Muscle of back (tissue), 13 donors: ENCODE data around the gene HOMER1. TPM values are rescaled to one million over a fixed set of nuclear protein-coding genes. Genes with fewer than 3 reads are reported as not detected.
A peak's percentile ranks its signal among the peaks of the same experiment; 100 is the strongest.

Experiments
- DNase-seq, 3 donors: peaks; one replicate each; pipeline versions ENCODE4 v3.0.0 to v3.0.0-alpha.2; 2013
- long read RNA-seq, 9 donors: transcript quantifications; one replicate each; lab custom pipeline, GENCODE V29; 2026
- polyA plus RNA-seq, 10 donors: library from polyadenylated mRNA; unstranded; fragments of 120-200 nt; gene quantifications; one replicate each; pipeline ENCODE4 v1.2.1, GENCODE V29; 2013; ENCODE audit not compliant: insufficient read length in 10 of 10

Gene HOMER1
- polyA plus RNA-seq = 10 to 100 TPM; 20.2 to 43.1 (median 26.6) TPM
- long read RNA-seq, donor 1, full-length matches to known transcripts = 8 of 20 reads
- long read RNA-seq, donor 1, partial matches to known transcripts = 12 of 20 reads
- long read RNA-seq, donor 1, other reads (novel, unspliced or antisense) = 0 of 20 reads
- long read RNA-seq, donor 2, full-length matches to known transcripts = 3 of 3 reads
- long read RNA-seq, donor 2, partial matches to known transcripts = 0 of 3 reads
- long read RNA-seq, donor 2, other reads (novel, unspliced or antisense) = 0 of 3 reads
- long read RNA-seq, donor 3 = 0 reads
- long read RNA-seq, donor 4, full-length matches to known transcripts = 4 of 17 reads
- long read RNA-seq, donor 4, partial matches to known transcripts = 13 of 17 reads
- long read RNA-seq, donor 4, other reads (novel, unspliced or antisense) = 0 of 17 reads
- long read RNA-seq, donor 5, full-length matches to known transcripts = 2 of 2 reads
- long read RNA-seq, donor 5, partial matches to known transcripts = 0 of 2 reads
- long read RNA-seq, donor 5, other reads (novel, unspliced or antisense) = 0 of 2 reads
- long read RNA-seq, donor 6, full-length matches to known transcripts = 4 of 16 reads
- long read RNA-seq, donor 6, partial matches to known transcripts = 12 of 16 reads
- long read RNA-seq, donor 6, other reads (novel, unspliced or antisense) = 0 of 16 reads
- long read RNA-seq, donor 7, full-length matches to known transcripts = 4 of 14 reads
- long read RNA-seq, donor 7, partial matches to known transcripts = 10 of 14 reads
- long read RNA-seq, donor 7, other reads (novel, unspliced or antisense) = 0 of 14 reads
- long read RNA-seq, donor 8, full-length matches to known transcripts = 2 of 9 reads
- long read RNA-seq, donor 8, partial matches to known transcripts = 7 of 9 reads
- long read RNA-seq, donor 8, other reads (novel, unspliced or antisense) = 0 of 9 reads
- long read RNA-seq, donor 9 = 0 reads

DNA sequence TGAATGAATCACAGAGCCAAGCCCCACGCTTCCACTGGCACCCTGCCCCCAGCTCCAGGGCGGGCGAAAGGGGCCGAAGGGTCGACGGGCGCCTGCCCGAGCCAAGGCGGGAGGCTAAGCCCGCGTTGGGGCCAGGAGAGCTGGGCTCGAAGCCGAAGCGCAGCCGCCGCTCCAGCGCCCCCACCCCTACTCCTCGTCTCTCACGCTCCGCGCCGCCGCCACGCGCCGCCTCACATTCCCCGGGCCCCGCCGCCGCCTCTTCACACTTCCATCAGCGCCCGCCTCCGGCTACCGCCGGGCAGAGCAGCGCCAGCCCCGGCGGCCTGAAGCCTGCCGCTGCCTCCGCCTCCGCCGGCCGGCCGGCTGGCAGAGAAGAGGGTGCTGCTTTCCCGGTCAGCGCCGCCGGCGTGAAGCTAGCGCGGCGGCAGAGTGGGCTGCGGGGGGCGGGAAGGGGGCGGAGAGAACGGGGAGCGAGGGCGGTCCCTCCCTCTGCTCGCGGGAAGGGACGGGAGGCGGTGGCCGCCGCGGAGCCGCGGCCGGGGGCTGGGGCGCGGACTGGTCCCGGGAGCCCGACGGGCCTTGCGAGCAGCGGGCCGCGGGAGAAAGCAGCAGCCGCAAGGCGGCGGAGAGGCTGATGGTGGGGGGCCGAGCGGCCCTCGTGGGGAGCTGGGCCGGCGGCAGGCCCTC is at the start of gene HOMER1:
HOMER1 (minus strand) TSS at position 431 of the 687 bp plus-strand sequence. CDS start 1,360 bp downstream, outside the sequence.
- DNase-seq = peak; percentile 83 to 96 (median 89)

GRCh38 chr5:79563247-79563590 is 49.3 kb upstream of the HOMER1 start:
- DNase-seq = no peak

- peak in 1 of 3 donors; percentile 57 for DNase-seq
Measured at GRCh38 chr5:79562351-79563246, 48.7 kb upstream of the HOMER1 start.

DNA sequence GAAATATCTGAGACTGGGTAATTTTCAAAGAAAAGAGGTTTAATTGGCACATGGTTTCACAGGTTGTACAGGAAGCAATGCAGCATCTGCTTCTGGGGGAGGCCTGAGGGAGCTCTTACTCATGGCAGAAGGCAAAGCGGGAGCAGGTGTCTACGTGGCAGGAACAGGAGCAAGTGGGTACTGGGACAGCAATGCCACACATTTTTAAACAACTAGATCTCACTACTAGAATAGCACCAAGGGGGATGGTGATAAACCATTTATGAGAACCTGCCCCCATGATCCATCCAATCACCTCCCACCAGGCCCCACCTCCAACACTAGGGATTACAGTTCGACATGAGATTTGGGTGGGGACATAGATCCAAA is 47.6 kb upstream of the HOMER1 start:
- DNase-seq = no peak

GRCh38 chr5:79560771-79561524 is 47.0 kb upstream of the HOMER1 start:
- peak in 1 of 3 donors; percentile 38 for DNase-seq

DNA sequence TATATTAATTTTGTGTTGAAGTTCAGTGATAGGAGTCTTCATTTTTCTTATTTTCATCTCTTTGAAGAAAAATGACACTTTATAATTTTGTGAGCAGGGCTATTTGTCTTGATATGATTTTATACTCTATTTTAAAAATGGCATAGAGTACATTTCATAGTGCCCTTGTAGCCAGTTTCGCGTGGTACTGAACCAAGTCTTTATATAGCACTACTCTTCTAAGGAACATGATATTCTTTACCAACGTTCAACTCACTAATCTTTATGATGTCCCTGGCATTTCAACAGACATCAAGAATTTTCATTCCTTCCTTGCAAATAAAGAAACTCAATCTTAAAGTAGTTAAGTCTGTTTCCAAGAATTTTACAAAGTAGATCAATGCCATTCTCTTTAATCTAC is 41.5 kb upstream of the HOMER1 start:
- no peak for DNase-seq

- DNase-seq = peak; percentile 30 to 49 (median 42)
Measured at GRCh38 chr5:79552984-79553383, 39.0 kb upstream of the HOMER1 start.

GRCh38 chr5:79547982-79548381 is 34.0 kb upstream of the HOMER1 start:
- no peak for DNase-seq

DNA sequence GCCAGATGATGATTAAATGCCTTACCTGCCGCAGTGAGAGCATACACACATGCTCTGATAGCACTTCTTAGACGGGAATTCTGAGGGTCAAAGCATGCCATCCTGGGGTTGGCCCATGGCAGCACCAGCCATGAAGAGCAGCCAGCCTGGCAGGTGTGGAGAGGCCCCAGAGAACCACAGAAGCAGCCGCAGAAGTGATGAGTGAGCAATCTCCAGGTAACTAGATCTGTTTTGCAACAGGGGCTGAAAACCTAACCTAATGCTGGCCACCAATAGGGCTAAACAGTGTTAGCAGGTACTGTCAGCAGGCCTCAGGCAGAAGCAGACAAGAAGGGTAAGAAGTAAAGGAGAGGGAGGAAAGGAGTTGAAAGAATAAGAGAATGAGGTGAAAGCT is 33.5 kb upstream of the HOMER1 start:
- no peak for DNase-seq

DNA sequence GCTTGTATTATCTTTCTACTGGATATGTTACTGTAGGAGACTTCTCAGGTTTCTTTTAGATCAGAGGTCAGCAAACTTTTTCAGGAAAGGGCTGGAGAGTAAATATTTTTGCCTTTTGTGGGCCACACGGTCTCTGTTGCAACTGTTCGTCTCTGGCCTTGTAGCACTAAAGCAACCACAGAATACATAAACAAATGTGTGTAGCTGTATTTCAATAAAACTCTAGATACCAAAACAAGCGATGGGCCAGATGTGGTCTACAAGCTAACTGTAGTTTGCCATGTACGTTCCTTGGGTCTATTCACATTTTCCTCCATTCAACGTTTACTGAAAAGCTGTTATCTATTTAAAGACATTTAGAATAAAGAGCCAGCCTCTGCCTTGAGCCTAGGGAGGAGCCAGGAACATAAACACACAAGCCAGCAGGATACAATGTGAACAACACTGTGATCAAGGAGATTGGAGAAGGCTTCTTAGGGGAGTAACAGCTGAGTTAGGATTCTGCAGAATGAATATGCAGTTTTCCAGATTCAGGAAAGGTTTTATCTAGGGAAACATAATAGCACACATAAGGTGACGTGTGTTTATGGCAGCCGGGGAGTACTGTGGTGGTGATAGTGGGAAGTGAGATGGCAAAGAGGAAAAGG is 33.0 kb upstream of the HOMER1 start:
- DNase-seq = no peak

GRCh38 chr5:79544131-79544530 is 30.2 kb upstream of the HOMER1 start:
- peak in 2 of 3 donors; percentile 15 to 37 for DNase-seq

GRCh38 chr5:79540939-79541338 is 27.0 kb upstream of the HOMER1 start:
- no peak for DNase-seq

DNA sequence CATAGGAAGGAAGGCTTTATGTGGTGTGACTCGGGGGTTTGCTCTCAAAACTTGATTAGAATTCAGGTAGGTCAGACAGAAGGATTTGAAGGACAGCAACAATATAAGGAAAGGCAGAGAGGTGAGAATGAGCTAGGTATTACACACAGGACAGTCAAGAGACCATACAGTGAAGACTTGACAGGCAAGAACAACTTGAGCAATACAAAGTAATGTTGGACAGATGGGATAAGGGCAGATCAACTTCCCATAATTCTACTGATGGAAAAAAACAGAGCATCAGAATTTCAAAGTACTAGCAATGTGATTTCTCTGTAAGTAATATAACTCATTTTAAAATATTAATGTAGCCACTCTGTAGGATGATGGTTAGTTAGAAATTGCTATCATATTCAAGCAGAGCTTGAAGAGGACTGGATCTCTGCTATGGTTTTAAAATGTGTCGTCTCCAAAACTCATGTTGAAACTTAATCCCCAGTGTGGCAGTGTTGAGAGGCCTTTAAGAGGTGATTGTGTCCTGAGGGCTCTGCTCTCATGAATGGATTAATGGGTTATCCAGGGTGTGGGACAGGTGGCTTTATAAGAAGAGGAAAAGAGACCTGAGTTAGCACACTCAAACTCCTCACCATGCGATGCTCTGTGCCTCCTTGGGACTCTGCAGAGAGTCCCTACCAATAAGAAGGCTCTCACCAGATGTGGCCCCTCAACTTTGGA is 22.4 kb upstream of the HOMER1 start:
- DNase-seq = no peak

- no peak for DNase-seq
Measured at GRCh38 chr5:79535477-79536192, 21.7 kb upstream of the HOMER1 start.

DNA sequence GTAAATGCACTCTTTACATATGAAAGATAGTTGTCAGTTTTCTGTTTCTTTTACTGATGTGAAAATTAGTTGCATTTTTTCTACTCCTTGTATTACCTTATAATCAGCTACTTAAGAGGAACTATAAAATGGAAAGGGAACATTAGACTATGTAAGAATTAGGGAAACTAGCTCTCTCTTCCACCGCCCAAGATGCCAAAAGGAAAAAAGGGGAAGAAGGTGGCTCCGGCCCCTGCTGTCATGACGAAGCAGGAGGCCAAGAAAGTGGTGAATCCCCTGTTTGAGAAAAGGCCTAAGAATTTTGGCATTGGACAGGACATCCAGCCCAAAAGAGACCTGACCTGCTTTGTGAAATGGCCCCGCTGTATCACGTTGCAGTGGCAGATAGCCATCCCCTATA is 15.2 kb upstream of the HOMER1 start:
- DNase-seq = no peak

DNA sequence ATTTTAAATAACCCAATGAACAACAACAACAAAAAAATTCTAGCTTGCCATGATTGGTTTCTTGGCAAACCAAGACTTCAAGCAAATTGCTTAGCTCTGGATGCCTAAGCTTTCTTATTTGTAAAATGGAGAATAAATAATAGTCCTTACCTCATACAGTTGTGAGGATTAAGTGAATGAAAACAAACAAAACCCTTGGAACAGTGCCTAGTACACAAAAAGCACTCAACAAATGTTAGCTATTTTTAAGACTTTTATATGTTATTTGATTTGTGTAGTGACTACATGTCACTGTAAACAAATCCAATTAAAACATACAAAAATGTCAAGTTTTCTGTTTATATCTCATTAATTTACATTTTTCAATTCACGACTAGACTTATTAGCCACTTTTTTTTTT is 13.5 kb upstream of the HOMER1 start:
- no peak for DNase-seq

DNA sequence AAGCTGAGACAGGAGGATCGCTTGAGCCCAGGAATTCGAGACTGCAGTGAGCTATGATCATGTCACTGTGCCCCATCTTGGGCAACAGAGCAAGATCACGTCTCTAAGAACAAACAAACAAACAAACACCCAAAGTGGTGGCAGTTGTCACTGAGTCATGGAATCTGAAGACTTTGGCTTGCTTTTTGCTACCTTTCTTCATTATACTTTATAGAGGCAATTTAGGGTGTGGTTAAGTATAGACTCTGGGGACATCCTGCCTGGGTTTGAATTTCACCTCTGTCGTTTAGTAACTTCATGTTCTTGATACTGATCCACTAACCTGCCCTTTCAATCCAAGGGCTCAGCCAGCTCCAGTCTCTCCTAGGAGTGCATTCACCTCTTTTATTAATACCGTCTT is 13.0 kb upstream of the HOMER1 start:
- DNase-seq = no peak

- no peak for DNase-seq
Measured at GRCh38 chr5:79526493-79526892, 12.6 kb upstream of the HOMER1 start.
